ENCODE measurements around the gene PDE12.

- TF ChIP-seq, protein P1, sequence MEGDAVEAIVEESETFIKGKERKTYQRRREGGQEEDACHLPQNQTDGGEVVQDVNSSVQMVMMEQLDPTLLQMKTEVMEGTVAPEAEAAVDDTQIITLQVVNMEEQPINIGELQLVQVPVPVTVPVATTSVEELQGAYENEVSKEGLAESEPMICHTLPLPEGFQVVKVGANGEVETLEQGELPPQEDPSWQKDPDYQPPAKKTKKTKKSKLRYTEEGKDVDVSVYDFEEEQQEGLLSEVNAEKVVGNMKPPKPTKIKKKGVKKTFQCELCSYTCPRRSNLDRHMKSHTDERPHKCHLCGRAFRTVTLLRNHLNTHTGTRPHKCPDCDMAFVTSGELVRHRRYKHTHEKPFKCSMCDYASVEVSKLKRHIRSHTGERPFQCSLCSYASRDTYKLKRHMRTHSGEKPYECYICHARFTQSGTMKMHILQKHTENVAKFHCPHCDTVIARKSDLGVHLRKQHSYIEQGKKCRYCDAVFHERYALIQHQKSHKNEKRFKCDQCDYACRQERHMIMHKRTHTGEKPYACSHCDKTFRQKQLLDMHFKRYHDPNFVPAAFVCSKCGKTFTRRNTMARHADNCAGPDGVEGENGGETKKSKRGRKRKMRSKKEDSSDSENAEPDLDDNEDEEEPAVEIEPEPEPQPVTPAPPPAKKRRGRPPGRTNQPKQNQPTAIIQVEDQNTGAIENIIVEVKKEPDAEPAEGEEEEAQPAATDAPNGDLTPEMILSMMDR (IDR thresholded peaks at IDR 0.05): no peak
- TF ChIP-seq POLR2A (IDR thresholded peaks at IDR 0.05): no peak
These were observed 9.5 kb upstream of the PDE12 start for GRCh38 chr3:57546616-57547015.
